Raji (cell line): ENCODE results near the gene UROD.

Experiments used
- POLR2A ChIP-seq: IDR thresholded peaks from 2 replicates; pipeline ENCODE4 v1.6.1; 2011; ENCODE audit warnings: low read depth, low read length, control low read depth; ENCODE audit not compliant: insufficient read depth

UROD gene

GRCh38 chr1:45018599-45019230 lies 6.7 kb downstream of the UROD start:
- no peak for TF ChIP-seq POLR2A

- TF ChIP-seq POLR2A: no peak
Observed at GRCh38 chr1:45023663-45024062, 11.6 kb downstream of the UROD start.

- no peak for TF ChIP-seq POLR2A
Observed at GRCh38 chr1:45026446-45026845, 14.4 kb downstream of the UROD start.

GRCh38 chr1:45032837-45033236 lies 20.8 kb downstream of the UROD start:
- TF ChIP-seq POLR2A: no peak

GRCh38 chr1:45033356-45033755 lies 21.3 kb downstream of the UROD start:
- no peak for TF ChIP-seq POLR2A

GRCh38 chr1:45035631-45036301 lies 23.7 kb downstream of the UROD start:
- no peak for TF ChIP-seq POLR2A

- no peak for TF ChIP-seq POLR2A
Observed at GRCh38 chr1:45037456-45037855, 25.4 kb downstream of the UROD start.

- TF ChIP-seq POLR2A: no peak
Observed at GRCh38 chr1:45038240-45038639, 26.2 kb downstream of the UROD start.

- no peak for TF ChIP-seq POLR2A
Observed at GRCh38 chr1:45038661-45039364, 26.8 kb downstream of the UROD start.

- TF ChIP-seq POLR2A: no peak
Observed at GRCh38 chr1:45040297-45040696, 28.2 kb downstream of the UROD start.

GRCh38 chr1:45043094-45043493 lies 31.0 kb downstream of the UROD start:
- no peak for TF ChIP-seq POLR2A

- TF ChIP-seq POLR2A: no peak
Observed at GRCh38 chr1:45044916-45045315, 32.9 kb downstream of the UROD start.

- no peak for TF ChIP-seq POLR2A
Observed at GRCh38 chr1:45047032-45047431, 35.0 kb downstream of the UROD start.

GRCh38 chr1:45051005-45051772 lies 39.1 kb downstream of the UROD start:
- no peak for TF ChIP-seq POLR2A

- no peak for TF ChIP-seq POLR2A
Observed at GRCh38 chr1:45057542-45057941, 45.5 kb downstream of the UROD start.
